SH-SY5Y (cell line): ENCODE results near the gene LTF.

ENCODE experiments used
- GATA2 ChIP-seq: IDR thresholded peaks from 2 replicates; pipeline ENCODE4 v1.6.1; 2011; ENCODE audit warnings: mild to moderate bottlenecking, low read depth, low read length
- GATA3 ChIP-seq: IDR thresholded peaks from 2 replicates; pipeline ENCODE4 v1.6.1; 2011; ENCODE audit warnings: low read depth, mild to moderate bottlenecking, low read length, moderate library complexity

DNA sequence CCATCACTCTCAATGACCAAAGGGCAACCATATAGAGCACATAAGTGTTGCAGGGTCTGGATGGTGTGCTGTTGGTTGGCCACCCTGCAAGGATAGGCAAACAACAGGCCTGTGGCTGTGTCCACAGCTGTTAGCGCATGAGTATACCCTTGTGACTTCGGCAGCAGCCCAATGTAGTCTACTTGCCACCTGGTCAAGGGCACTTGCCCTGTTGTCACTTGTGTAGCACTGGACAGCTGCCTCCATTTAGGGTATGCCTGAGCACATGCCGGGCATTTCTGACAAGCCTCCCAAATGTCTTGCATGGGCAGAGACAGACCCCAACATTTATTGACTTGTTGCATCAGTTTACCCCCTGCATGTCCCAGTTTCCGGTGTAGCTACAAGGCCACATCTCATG lies 44.9 kb downstream of the LTF start:
- TF ChIP-seq GATA2 (no peak), GATA3 (no peak)
